ENCODE data around the gene BATF. TPM values are rescaled to one million over a fixed set of nuclear protein-coding genes. Genes with fewer than 3 reads are reported as not detected.

BATF gene
- total RNA-seq, 4 donors from 2014 or later: 2.7 TPM; not detected in 2

- peak; percentile 80 for DNase-seq
- no peaks in the 10 kb centered on the region for H3K27me3 ChIP-seq
- H3K36me3 ChIP-seq: no peaks in the 10 kb centered on the region
- intact Hi-C loops (cut with DNase I; ENCODE audit: low total_unique reads) (loop anchor here (2.0 kb wide), 1 partner anchor 75 kb away; no protein-coding TSS in a partner anchor), in situ Hi-C loops (cut with MboI; ENCODE audit: low pct_ligation_motif_present in 1 of 4, low pct_unique_long_range_greater_than_20kb in 1 of 4, low sequenced_read_pairs in 3 of 4) (loop anchor here in 3 of 4 donors (5.0 kb wide), 1 partner anchor 73 kb away; no protein-coding TSS in a partner anchor)
- peaks cover 0 to 33% (median 23%) of the 10 kb centered on the region in 4 donors for H3K4me1 ChIP-seq
- H3K9me3 ChIP-seq: no peaks in the 10 kb centered on the region
- H3K4me3 ChIP-seq: peak overlapping the region; percentile 43 to 70 (median 47)
- TF ChIP-seq EP300 (IDR thresholded peaks at IDR 0.05; ENCODE audit: low read depth): peak; percentile 90
- TF ChIP-seq CTCF (IDR thresholded peaks at IDR 0.05): peak in 1 of 5 experiments; percentile 6
- TF ChIP-seq POLR2A (IDR thresholded peaks at IDR 0.05): peak; percentile 90
- peak; percentile 58 to 95 (median 90) for TF ChIP-seq POLR2AphosphoS5 (IDR thresholded peaks at IDR 0.05)
- peak overlapping the region; percentile 83 to 89 (median 88) for H3K27ac ChIP-seq
- WGBS, 2 donors (ENCODE audit: low coverage in 1 of 2): 26 to 65% methylated on average over 6 to 13 of the region's 13 CpGs
These were observed 57.1 kb downstream of the BATF start for GRCh38 chr14:75579338-75579864.

- intact Hi-C loops (cut with DNase I; ENCODE audit: low total_unique reads) (loop anchor here (2.0 kb wide), 1 partner anchor 75 kb away; no protein-coding TSS in a partner anchor), in situ Hi-C loops (cut with MboI; ENCODE audit: low pct_ligation_motif_present in 1 of 4, low pct_unique_long_range_greater_than_20kb in 1 of 4, low sequenced_read_pairs in 3 of 4) (loop anchor here (5.0 kb wide), 1 partner anchor 72 kb away; no protein-coding TSS in a partner anchor)
- no peak for DNase-seq
- WGBS, 2 donors (ENCODE audit: low coverage in 1 of 2): 79% methylated on average over 3 of the region's 3 CpGs; no CpG with 5 or more reads in 1 of the 2 donors
- no peaks in the 10 kb centered on the region for H3K9me3 ChIP-seq
- H3K36me3 ChIP-seq: no peaks in the 10 kb centered on the region
- peak overlapping the region in 3 of 4 donors; percentile 43 to 70 (median 51) for H3K4me3 ChIP-seq
- H3K27ac ChIP-seq: peak overlapping the region; percentile 52 to 83 (median 60)
- H3K27me3 ChIP-seq: no peaks in the 10 kb centered on the region
- peaks cover 0 to 33% (median 23%) of the 10 kb centered on the region in 4 donors for H3K4me1 ChIP-seq
- no peak for TF ChIP-seq POLR2AphosphoS5 (IDR thresholded peaks at IDR 0.05)
- TF ChIP-seq POLR2A (IDR thresholded peaks at IDR 0.05): no peak
- TF ChIP-seq EP300 (IDR thresholded peaks at IDR 0.05; ENCODE audit: low read depth): no peak
- no peak for TF ChIP-seq CTCF (IDR thresholded peaks at IDR 0.05)
These were observed 57.6 kb downstream of the BATF start for GRCh38 chr14:75579882-75580281.

- in situ Hi-C loops (cut with MboI; ENCODE audit: low pct_ligation_motif_present in 1 of 4, low pct_unique_long_range_greater_than_20kb in 1 of 4, low sequenced_read_pairs in 3 of 4): no loop called here
- no peak overlapping the region for H3K4me3 ChIP-seq
- TF ChIP-seq POLR2A (IDR thresholded peaks at IDR 0.05): no peak
- no peak for TF ChIP-seq POLR2AphosphoS5 (IDR thresholded peaks at IDR 0.05)
- no peak for TF ChIP-seq EP300 (IDR thresholded peaks at IDR 0.05; ENCODE audit: low read depth)
- no peak for TF ChIP-seq CTCF (IDR thresholded peaks at IDR 0.05)
- no peak for DNase-seq
- H3K27me3 ChIP-seq: no peaks in the 10 kb centered on the region
- peaks cover 0 to 5% (median 0%) of the 10 kb centered on the region in 4 donors for H3K36me3 ChIP-seq
- intact Hi-C loops (cut with DNase I; ENCODE audit: low total_unique reads): no loop called here
- no peaks in the 10 kb centered on the region for H3K9me3 ChIP-seq
- no peaks in the 10 kb centered on the region for H3K4me1 ChIP-seq
- no peak overlapping the region for H3K27ac ChIP-seq
These were observed 65.1 kb downstream of the BATF start for GRCh38 chr14:75587388-75587787.

DNA sequence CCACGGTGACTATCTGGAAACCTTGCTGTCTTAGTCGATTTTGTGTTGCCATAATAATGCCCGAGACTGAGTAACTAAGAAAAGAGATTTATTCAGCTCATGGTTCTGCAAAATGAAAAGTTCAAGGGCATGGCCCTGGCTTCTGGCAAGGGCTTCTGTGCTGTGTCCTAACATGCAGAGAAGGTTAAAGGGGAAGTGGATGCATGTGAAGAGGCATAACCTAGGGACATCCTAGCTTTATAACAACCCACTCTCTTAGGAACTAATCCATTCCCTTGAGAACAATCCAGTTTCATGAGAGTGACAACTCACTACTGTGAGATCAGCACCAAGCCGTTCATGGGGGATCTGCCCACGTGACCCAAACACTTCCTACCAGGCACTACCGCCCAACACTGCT is 67.7 kb downstream of the BATF start:
- TF ChIP-seq CTCF (IDR thresholded peaks at IDR 0.05) (no peak), EP300 (IDR thresholded peaks at IDR 0.05; ENCODE audit: low read depth) (no peak), POLR2A (IDR thresholded peaks at IDR 0.05) (no peak), POLR2AphosphoS5 (IDR thresholded peaks at IDR 0.05) (no peak)
- Histone ChIP-seq H3K27ac (no peak overlapping the region), H3K4me3 (no peak overlapping the region), H3K27me3 (no peaks in the 10 kb centered on the region), H3K4me1 (no peaks in the 10 kb centered on the region), H3K9me3 (no peaks in the 10 kb centered on the region), H3K36me3 (peaks cover 0 to 9% (median 0%) of the 10 kb centered on the region in 4 donors)
- DNase-seq: no peak
- intact Hi-C loops (cut with DNase I; ENCODE audit: low total_unique reads): no loop called here
- WGBS, 2 donors (ENCODE audit: low coverage in 1 of 2): 90 to 91% methylated on average over 5 to 6 of the region's 6 CpGs
- in situ Hi-C loops (cut with MboI; ENCODE audit: low pct_ligation_motif_present in 1 of 4, low pct_unique_long_range_greater_than_20kb in 1 of 4, low sequenced_read_pairs in 3 of 4): no loop called here

Measured in transverse colon (tissue), 4 donors.